GM12801 (cell line): ENCODE data around the gene ZBTB21.

ENCODE experiments used
- CTCF ChIP-seq: IDR thresholded peaks from one replicate; pipeline ENCODE4 v1.5.1; 2011; ENCODE audit warnings: control low read depth; ENCODE audit not compliant: insufficient read length; ENCODE audit errors: extremely low read depth

The ZBTB21 gene

GRCh38 chr21:42000908-42001307 is 9.3 kb downstream of the ZBTB21 start:
- no peak for TF ChIP-seq CTCF

- TF ChIP-seq CTCF: no peak
Observed at GRCh38 chr21:41997657-41998056, 12.5 kb downstream of the ZBTB21 start.

GRCh38 chr21:41995577-41995976 is 14.6 kb downstream of the ZBTB21 start:
- no peak for TF ChIP-seq CTCF

- TF ChIP-seq CTCF: no peak
Observed at GRCh38 chr21:41993744-41994143, 16.4 kb downstream of the ZBTB21 start.

- no peak for TF ChIP-seq CTCF
Observed at GRCh38 chr21:41992576-41992975, 17.6 kb downstream of the ZBTB21 start.

GRCh38 chr21:41991659-41992058 is 18.5 kb downstream of the ZBTB21 start:
- TF ChIP-seq CTCF: no peak

- no peak for TF ChIP-seq CTCF
Observed at GRCh38 chr21:41989698-41990097, 20.5 kb downstream of the ZBTB21 start.

- no peak for TF ChIP-seq CTCF
Observed at GRCh38 chr21:41987310-41987709, 22.9 kb downstream of the ZBTB21 start.
